Endometrium (tissue), 2 donors: ENCODE measurements around the gene RNF121.

ENCODE experiments used
- FAIRE-seq: peaks from 2 replicates; lab custom pipeline; 2012; peaks lifted over from hg19 to GRCh38; lab: Jason Lieb, UNC
- donor health status: control.
- donor health status: control.

Gene RNF121

DNA sequence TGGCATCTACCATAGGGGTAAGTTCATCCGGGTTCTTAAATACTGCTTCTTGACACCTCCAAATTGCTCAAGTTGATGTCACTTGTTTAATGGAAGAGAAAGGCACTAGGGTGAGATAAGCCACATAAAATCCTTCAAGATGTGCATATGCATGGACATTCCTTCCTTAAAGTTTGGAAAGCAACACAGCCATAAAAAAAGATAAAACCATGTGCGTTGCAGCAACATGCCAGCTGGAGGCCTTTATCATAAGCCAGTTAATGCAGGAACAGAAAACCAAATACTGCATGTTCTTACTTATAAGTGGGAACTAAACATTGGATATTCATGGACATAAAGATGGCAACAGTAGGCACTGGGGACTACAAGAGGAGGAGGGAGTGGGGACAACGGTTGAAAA is 61.9 kb downstream of the RNF121 start:
- no peak for FAIRE-seq

DNA sequence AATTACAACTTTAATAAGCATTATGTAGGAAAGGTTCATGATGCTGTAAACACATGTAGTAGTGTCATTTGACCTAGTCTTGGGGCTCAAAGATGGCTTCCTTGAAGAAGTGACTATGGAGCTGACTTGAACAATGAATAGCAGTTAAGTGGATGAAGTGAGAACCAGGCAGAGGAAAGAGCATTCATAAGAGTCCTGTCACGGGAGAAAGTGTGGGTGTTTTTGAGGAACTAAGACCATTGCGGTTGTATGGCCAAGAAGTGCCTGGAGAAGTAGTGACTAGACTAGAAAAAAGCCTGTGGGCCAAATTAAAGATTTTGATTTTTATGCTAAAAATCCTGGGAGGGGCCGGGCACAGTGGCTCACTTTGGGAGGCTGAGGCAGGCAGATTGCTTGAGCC is 62.6 kb downstream of the RNF121 start:
- FAIRE-seq, result no peak

DNA sequence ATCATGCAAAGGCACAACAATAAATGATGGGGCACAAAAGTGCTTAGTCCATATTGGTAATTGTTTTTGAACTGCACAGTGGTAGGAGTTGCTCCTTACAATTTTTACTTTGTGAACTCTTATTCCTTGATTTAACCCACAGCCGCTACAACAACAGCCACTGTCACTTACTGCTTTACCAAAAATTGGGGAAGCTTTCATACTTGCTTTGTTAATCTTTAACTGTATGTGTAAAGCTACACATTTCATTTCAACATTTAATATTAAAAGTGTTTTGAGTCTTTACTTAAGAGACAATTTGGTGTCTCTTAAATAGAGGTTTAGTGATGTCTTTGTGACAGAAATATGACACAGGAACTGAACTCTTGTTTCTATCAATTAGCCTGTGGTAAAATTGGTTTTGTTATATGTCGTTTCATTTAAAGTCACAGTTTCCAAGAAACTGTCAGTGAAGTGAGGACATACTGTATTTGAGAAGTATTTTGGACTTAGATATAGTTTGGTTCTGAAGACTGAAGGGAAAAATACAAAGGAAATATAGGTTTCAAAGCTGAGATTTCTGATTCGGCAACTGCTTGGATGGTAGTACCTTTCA is 63.4 kb downstream of the RNF121 start:
- no peak for FAIRE-seq

DNA sequence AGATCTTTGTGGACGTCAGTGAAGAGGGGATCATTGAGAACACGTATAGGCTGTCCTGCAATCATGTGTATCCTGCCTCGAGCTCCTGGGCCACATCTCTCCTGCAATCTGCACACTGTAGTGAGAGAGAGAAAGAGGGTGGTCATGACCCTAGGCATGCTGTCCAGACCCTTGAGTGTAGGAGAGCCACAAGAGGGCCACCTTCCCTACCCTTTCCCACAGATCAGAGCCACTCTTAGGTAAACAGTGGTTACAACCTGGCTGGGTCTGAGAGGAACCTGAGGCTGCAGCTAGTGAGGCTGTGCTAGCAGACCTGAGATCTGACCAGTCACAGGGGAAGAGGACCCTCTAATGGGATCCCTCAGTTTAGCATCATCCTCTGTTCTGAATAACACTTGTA is 65.9 kb downstream of the RNF121 start:
- no peak for FAIRE-seq

DNA sequence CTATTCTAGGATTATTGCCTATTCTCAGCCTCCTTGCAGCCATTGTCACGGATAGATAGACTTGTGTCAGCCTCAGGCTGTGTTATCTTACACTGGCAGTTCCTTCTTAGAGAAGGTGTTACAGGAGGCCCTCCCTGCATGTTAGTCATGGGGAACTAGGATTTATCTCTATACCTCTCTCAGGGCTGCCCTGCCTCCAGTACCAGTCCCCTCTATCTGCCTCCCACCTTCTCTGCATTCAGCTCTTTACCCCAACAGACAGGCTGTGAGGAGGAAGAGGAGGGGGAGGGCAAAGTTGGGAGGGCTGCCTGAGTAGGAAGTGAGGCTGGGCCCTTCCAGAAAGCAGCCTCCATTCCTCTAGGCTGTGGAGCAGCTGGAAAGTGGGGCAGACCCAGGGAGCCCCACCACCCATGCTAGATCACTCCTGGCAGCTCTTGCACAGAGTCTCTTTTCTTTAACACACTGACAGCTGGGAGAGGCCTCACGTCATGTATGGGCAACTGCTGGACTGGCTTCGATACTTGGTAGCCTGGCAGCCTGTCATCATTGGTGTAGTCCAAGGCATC is 67.0 kb downstream of the RNF121 start:
- FAIRE-seq, result no peak

DNA sequence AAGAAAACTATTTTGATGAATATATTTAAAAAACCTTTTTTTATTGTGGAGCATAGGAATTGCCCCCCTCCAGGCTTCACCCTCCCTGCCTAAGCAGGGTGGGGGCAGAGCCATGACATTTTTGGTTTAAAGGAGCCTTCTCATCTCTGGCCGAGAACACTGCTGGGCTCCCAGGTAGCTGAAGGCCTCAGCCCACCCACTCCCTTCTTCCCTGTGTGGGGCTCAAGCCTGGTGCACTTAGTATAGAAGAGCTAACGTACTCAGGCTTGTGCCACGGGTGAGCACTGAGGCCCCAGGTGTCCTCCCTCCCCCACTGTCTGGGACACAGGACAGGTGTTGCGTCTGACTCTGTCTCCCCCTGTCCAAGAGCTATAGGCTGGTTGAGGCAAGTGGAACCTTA is 67.7 kb downstream of the RNF121 start:
- FAIRE-seq, result no peak

DNA sequence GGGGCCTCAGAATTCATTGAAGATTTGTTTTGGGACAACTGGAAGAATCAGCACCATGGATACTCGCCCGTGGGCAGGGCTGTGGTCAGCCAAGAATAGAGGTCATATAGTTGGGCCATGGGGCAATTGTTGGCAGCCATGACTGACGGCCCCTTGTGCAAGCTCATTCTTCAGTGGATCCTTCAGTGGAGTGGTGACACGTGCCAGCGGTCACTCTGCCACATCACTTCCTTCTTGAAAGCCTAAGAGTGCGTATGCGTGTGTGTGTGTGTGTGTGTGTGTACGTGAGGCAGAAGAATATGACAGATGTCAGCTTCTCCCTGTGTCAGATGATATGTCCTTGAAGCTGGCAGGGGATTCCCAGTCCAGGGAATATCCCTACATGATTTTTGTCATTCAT is 68.1 kb downstream of the RNF121 start:
- no peak for FAIRE-seq

DNA sequence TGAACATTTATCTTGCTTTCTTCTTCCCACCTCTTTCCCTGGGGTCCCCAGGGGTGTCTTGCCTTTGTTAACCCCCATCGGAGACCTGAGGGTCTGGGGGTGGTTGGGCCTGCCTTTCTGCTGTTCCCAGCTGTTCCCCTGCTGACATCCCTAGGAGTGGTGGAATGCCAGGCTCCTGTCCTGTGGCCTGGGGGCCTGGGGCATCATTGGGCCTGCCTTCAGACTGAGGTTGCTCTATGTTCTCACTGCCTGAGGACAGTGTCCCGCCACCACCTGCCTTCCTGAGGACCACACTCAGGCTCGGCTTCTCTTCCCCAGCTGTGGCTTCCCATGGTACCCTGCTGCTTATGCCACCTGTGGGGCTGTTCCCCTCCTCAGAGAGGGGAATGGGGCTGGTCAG is 68.7 kb downstream of the RNF121 start:
- no peak for FAIRE-seq

DNA sequence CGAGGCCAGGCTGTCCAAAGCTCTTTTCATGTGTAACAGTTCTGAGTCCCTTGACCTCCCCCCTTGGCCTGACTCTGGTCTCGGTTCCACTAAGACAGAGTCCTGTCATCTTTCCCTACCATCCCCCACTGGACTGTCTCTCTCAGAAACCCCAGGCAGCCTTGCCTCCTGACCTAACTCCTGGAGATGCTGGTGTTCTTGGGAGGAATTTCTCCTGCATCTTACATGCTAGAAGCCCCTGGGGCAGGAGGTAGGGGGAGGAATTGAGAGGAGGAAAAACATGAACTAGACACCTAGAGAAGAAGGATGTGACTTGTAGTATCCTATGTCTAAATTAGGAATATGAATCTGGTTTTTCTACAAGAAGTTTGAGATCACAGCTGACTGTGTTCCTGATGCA is 69.2 kb downstream of the RNF121 start:
- no peak for FAIRE-seq

DNA sequence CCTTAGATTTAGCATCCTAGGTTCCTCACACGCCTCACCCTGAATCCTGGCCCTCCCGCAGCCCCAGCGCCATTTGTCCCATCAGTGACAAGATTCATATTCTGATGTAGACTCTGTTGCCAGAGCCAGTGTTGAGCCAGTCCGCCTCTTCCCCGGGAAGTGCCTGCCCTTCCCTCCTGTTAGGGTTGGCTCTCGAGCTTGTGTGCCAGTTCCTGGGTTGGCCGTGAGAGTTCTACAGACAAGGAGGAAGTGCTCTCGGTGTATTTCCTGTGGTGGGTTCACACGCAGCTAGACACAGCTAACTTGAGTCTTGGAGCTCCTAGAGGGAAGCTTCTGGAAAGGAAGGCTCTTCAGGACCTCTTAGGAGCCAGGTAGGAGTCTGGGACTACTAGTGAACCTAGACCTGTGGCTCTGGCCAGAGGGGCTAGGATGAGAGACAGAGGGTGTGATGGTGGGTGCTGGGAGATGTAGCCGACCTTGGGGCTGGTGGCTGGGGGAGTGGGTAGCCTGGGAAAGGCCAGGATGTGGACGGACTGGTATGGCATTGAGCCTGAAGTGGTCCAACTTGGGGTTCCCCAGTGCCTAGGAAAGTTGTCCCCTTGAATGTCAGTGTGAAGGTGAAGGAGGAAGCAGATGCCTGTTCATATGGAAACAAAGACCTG is 69.9 kb downstream of the RNF121 start, which contains the start of gene IL18BP:
Gene IL18BP (plus strand): TSS at position 261 of the 662 bp plus-strand sequence. CDS start 1,076 bp downstream, outside the sequence.
- FAIRE-seq, result no peak

DNA sequence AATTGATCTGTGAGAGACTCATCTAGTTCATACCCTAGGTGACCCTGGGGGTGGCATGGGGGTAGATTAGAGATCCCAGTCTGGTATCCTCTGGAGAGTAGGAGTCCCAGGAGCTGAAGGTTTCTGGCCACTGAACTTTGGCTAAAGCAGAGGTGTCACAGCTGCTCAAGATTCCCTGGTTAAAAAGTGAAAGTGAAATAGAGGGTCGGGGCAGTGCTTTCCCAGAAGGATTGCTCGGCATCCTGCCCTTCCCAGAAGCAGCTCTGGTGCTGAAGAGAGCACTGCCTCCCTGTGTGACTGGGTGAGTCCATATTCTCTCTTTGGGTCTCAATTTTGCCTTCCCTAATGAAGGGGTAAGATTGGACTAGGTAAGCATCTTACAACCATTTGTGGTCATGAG is 70.5 kb downstream of the RNF121 start:
- FAIRE-seq, result no peak

DNA sequence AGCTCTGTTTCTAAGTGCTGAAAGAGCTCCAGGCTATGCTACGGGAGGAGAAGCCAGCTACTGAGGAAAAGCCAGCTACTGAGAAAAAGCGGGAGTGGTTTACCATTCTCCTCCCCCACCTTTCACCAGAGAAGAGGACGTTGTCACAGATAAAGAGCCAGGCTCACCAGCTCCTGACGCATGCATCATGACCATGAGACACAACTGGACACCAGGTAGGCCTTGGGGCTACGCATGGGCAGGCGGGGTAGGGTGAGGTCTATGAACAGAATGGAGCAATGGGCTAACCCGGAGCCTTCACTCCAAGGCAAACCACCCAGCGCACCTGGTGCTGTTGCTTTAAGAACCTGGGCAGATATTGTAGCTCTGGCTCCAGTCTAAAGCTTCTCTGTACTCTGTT is 71.0 kb downstream of the RNF121 start:
- FAIRE-seq, result no peak

DNA sequence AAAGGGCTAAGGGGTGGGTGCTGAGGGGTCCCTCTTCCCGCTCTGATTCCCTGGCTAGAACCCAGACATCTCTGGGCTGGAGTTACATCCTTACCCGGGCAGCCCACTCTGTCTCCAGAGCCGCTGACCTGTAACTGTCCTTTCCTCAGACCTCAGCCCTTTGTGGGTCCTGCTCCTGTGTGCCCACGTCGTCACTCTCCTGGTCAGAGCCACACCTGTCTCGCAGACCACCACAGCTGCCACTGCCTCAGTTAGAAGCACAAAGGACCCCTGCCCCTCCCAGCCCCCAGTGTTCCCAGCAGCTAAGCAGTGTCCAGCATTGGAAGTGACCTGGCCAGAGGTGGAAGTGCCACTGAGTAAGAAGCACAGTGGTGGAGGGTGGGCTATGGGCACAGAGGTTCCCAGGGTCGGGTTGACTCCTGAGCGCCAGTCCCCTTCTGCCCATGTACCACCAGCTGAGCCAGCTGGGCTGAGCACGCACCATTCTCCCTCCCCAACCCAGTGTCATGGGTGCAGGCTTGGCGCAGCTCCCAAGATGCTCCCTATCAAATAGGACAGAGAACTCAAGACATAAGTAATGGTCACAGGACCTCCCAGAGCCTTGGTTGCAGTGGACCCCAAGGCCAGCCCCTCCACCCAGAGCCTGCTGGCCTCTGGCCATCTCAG is 71.5 kb downstream of the RNF121 start:
- FAIRE-seq, result no peak

DNA sequence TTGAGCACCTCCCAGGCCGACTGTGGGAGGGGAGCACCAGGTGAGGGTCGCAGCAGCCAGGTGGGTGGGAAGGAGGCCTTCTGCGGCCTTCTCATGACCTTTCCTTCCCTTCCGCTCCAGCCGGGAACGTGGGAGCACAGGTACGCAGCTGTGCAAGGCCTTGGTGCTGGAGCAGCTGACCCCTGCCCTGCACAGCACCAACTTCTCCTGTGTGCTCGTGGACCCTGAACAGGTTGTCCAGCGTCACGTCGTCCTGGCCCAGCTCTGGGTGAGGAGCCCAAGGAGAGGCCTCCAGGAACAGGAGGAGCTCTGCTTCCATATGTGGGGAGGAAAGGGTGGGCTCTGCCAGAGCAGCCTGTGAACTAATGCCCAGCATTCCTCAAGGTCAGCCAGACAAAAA is 72.4 kb downstream of the RNF121 start:
- no peak for FAIRE-seq

DNA sequence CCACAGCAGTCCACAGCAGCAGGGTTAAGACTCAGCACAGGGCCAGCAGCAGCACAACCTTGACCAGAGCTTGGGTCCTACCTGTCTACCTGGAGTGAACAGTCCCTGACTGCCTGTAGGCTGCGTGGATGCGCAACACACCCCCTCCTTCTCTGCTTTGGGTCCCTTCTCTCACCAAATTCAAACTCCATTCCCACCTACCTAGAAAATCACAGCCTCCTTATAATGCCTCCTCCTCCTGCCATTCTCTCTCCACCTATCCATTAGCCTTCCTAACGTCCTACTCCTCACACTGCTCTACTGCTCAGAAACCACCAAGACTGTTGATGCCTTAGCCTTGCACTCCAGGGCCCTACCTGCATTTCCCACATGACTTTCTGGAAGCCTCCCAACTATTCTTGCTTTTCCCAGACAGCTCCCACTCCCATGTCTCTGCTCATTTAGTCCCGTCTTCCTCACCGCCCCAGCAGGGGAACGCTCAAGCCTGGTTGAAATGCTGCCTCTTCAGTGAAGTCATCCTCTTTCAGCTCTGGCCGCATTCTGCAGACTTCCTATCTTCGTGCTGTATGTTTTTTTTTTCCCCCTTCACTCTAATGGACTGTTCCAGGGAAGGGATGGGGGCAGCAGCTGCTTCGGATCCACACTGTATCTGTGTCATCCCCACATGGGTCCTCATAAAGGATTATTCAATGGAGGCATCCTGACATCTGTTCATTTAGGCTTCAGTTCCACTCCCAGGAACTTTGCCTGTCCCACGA is 73.2 kb downstream of the RNF121 start:
- no peak for FAIRE-seq

DNA sequence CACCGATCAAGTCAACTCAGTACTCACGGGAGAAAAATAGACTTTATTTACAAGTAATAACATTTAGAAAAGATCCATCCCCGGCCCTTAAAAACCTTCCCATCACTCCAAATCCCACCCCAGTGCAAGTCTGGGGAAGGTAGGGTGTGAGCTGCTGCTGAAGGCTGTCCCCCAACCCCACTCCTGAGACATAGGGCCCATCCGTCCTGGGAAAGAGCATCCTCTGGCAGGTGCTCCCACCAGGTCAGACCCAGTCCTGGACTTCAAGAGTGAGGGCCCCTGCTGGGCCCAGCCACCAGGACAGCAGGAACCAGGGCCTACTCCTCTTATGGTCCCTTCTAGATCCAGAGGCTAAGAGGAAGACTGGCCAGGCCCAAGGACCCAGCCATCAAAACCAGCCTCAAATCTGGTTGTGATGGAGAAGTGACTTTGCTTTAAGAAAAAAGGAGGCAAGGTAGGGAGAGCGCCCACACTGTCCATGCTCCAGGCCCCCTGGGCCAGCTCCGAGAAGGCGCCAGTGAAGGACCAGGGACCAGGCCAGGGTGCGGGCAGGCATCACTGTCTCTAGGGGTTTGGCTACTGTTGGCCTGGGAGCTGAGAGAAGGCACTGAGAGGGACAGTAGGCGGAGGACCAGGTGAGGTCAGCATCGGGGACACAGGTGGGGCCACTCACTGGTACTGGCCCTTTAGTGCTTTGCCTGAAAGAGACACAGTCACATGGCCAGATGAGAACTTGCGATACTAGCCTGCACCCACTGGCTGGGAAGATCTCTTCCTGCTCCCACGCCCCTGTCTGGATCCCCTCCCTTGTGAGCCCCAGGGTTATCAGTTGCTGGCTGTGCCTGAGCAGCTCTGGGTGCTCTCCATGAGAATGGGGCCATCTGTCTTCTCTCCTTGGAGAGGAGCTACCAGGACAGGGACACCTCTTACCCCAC is 74.3 kb downstream of the RNF121 start:
- no peak for FAIRE-seq

DNA sequence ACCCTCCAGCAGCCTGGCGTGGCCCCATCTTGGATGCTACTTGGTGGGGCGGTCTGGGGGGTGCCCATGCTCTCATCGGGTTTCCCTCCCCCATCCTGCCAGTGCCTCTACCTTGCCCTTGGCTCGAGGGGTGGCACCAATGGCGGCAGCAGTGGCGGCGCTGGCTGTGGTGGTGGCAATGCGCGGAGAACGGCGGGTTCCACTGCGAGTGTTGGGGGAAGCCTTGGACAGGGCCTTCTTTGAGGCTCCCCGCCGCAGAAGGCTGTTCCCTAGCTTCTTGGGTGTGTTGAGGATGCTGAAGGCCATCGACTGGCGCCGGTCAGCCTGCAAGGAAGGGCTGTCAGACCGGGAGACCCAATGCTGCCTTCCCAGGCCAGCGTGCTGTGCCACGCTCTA is 74.9 kb downstream of the RNF121 start:
- FAIRE-seq, result no peak

DNA sequence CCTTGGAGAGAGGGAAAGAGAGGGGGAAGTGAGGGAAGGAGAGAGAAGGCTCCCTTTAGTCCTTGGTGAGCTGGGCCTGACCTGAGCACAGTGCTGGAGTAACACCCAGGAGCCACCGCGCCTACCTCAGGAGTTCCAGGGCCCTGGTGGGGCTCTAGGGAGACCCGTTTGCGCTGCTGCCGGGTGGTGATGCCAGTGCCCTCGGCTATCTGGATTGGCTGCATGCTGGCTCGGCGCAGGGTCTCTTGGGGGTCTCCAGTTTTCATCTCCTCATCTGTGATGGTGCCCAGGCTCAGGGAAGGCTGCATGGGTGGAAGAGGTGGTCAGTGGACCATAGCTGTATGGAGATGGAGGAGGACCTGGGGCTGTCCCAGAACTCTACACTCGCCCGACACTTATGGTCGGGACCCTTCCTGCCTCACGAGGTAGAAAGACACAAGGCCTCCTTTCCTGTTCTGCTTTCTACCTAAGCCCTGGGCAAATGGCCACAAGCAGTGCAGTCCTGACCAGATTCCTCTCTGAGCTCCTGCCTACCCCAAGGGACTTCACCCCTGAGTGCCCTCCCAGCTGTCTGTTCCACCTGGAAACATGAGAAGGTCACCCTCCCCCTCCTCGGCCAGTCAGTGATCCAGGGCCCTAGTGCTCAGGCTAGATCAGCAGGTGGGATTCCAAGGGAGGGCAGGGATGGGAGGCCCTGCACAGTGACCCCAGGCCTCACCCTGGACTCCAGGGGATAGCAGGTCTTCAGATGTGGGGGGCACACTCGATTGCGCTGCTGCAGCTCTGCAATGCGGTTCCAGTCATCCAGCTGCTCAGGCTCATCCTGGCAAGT is 75.9 kb downstream of the RNF121 start:
- no peak for FAIRE-seq

DNA sequence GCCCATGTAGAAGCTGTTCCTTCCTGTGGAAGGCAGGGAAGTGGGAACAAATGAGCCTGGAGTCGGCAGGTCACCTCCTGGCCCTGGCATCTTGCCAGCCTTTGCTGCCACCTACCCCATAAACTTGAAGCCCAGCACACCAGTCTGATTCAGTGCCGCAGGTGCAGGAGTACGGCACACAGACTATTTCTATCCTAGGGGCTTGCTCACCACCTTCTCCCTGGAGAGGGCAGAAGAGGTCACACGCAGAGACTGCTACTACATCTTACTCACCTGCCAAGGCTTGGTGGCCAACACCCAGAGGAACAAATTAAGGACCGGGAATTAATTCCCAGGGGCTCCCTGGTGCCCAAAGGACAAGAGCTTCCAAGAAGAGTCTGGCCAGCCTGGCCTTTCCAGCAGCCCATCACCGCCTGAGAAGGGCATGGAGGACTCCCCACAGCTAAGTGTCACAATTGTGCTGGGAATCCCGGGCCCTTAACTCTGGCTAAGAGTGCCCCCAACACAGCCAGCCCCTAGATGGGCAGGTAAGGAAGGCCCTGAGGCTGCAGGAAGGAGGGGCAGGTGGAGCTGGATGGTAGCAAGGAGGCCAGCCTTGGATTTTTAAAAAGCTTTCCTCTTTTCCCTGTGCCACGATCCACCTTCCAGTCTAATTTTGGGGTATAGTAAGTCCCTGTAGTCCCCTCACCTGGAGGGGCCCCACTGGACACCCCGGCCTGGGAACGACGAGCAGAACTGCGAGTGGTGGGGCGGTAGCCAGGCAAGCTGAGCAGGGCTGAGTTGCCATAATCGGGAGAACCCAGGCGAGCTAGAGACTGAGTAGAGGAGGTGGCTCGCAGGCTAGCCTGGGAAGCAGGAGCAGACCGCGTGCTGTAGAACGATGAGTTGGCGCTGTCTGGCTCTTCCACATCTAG is 76.8 kb downstream of the RNF121 start:
- no peak for FAIRE-seq
